ENCODE results near the gene WBP2.
A peak's percentile ranks its signal among the peaks of the same experiment; 100 is the strongest.

DNA sequence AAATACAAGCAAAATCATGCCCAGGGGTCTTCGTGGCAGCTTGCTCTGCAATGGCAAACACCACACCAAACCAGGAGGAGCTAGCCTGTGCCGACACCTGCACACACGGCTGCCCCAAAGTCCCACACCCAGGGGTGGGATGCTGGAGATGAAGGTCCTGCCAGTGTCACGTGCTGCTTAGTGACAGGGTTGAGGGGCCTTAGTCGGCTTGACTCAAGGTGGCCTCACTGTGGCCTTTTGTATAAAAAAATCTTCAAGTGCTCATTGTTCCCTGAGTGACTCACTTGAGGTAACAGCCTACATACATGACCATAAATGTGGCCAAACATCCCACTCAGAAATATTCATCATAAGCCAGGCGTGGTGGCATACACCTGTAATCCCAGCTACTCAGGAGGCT is 34.3 kb upstream of the WBP2 start:
- TF ChIP-seq, protein P1, sequence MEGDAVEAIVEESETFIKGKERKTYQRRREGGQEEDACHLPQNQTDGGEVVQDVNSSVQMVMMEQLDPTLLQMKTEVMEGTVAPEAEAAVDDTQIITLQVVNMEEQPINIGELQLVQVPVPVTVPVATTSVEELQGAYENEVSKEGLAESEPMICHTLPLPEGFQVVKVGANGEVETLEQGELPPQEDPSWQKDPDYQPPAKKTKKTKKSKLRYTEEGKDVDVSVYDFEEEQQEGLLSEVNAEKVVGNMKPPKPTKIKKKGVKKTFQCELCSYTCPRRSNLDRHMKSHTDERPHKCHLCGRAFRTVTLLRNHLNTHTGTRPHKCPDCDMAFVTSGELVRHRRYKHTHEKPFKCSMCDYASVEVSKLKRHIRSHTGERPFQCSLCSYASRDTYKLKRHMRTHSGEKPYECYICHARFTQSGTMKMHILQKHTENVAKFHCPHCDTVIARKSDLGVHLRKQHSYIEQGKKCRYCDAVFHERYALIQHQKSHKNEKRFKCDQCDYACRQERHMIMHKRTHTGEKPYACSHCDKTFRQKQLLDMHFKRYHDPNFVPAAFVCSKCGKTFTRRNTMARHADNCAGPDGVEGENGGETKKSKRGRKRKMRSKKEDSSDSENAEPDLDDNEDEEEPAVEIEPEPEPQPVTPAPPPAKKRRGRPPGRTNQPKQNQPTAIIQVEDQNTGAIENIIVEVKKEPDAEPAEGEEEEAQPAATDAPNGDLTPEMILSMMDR (IDR thresholded peaks at IDR 0.05 in 8 of 11, conservative IDR thresholded peaks at IDR 0.05 in 3 of 11): no peak
- TF ChIP-seq POLR2AphosphoS5 (IDR thresholded peaks at IDR 0.05): peak in 2 of 3 donors; percentile 11 to 27
- TF ChIP-seq POLR2A (IDR thresholded peaks at IDR 0.05): no peak

All from spleen (tissue), 7 donors.